Activated gamma-delta T cell (primary cell): ENCODE results near the gene PCYT2.

Source experiments
- DNase-seq: peaks from one replicate; lab custom pipeline; 2025; lab: John Stamatoyannopoulos, UW

PCYT2 gene

DNA sequence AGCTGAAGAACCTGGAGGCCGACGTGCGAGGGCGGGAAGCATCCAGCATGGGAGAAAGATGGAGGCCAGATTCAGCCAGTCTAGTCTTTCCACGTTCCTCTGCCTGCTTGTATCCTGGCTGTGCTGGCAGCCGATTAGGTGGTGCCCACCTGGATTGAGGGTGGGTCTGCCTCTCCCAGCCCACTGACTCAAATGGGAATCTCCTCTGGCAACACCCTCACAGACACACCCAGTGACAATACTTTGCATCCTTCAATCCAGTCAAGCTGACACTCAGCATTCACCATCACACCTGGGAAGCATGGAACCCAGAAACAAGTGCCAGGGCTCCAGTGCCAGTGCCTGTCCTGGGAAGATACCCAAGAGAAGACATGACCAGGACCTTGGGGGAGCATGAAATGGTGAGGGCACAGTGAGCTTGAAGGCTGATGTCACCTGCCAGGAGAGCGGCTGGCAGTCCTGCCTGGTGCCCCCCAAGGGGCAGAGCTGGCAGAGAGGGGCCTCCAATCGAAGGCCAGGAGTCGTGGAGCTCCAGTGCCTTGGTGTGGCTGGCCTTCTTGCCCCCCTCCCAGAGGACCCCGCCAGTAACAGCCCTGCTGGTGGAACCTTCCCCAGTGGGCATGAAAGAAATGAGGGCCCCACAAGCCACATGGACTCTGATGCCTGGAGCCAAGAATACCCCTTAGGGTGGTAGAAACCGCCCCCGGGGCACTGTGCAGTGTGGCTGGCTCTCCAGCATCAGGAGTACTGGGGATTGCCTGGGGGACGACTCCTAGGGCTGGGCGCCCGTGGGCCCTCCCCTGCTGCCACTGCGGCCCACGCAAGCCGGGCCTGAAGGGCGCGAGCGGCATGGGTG lies 9.8 kb downstream of the PCYT2 start:
- no peak for DNase-seq

DNA sequence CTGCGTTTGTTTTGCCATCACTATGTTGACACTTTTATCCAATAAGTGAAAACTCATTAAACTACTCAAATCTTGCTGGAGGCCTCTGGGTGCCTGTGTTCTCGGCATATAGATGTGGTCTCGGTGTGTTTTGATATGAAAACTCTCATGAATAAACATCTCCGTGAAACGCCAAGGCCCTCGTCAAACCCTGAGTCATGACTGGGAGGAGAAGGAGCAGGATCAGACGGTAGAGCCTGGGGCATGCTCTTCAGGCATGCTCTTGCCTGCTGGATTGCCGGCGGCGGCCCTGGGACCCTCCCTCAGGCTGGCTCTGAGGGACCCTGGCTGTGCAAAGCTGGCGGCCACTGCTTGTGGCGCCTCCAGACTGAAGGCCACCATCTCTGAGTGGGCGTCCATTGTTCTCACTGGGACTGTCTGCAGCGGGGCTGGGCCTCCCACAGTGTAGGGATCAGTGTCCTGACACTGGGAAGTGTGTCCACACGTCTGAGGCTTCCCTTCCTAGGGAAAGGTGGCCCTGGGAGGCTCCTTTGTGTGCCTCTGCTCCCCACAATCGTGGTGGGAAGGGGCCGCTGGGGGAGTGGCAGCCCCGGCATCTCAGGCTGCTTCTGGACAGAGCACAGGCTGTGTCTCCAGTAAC lies 10.9 kb downstream of the PCYT2 start:
- no peak for DNase-seq

DNA sequence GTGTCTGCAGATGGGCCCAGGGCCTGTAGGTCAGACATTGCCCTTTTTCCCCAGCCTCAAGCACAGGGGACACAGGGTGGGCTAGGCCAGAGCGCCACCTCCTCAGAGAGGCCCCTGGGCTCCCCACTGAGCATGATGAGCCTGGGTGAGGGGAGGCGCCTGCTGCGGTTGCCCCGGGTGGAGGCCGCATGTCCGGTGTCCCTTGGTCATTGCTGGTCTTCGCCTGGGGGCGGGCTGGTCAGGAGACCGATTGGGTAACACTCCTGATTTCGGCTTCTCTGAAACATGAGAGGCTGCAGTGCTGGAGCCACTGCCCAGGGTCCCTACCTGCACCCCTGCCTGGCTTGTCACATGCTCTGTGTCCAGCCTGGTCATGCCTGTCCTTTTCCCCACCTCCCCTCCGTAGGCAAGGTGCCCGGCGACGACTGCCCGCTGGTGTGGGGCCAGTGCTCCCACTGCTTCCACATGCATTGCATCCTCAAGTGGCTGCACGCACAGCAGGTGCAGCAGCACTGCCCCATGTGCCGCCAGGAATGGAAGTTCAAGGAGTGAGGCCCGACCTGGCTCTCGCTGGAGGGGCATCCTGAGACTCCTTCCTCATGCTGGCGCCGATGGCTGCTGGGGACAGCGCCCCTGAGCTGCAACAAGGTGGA lies 11.6 kb downstream of the PCYT2 start:
- no peak for DNase-seq

DNA sequence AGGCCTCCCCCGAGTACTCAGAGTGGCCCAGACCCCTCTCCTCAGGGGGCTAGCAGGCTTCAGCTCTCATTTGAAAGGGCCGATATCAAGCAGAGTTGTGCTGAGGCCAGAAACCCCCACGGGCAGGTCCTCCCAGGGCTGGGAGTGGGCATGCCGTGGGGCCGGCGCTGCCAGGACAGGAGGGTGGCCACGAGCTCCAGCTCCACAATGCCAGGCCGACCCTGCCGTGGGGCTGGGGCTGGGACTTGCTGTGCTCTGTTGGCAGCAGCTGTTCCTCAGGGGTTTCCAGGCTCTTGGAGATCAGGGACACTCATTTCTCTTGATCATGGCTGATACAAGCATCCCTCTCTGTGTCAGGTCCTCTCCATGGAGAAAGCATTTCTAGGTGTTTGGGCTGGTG lies 12.3 kb downstream of the PCYT2 start:
- no peak for DNase-seq

DNA sequence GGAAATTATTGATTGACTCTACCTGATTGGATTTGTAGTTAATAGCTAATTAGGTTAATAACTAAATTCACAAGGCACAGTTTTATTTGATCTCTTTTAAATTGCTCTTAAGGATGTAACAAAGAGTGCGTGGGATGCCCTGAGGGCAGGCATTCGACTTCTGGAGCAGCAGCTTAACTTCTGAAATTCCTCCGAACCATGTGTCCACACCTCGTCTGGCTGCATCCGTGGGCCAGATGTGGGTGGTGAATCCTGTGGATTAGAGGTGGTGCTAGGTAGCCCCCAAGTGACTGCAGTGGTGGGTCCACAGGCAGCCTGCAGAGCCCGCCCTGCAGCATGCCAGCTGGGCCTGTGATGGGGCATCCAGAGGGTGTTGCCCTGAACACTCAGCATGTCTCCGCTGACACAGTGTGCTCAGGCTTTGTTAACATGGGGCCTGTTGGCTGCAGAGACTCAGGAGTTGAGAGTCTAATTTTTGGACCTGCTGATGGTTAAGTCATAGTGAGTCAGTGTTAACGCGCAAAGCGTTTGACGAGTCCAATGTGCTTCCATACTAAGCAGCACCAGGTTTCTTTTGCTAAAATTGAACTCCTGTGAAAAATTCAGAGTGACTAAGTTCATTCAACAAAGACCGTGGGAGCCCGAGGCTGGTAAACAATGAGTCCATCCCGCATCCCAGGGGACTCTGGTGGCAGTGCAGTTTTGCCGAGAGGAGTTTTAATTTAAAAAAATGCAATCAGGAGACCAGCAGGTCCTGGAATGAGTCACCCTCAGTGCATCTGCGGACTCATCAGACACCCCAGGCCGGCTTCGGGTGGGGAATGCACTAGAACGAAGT lies 13.0 kb downstream of the PCYT2 start:
- DNase-seq, result no peak

DNA sequence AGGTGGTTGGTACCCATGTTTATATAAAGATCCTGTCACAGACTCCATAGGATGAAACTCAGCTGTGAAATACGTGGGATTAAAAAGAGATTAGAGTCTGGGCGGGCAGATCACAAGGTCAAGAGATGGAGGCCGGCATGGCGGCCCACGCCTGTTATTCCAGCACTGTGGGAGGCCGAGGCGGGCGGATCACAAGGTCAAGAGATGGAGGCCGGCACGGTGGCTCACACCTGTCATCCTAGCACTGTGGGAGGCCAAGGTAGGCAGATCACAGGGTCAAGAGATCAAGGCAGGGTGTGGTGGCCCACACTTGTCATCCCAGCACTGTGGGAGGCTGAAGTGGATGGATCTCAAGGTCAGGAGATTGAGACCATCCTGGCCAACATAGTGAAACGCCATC lies 15.8 kb downstream of the PCYT2 start:
- no peak for DNase-seq

DNA sequence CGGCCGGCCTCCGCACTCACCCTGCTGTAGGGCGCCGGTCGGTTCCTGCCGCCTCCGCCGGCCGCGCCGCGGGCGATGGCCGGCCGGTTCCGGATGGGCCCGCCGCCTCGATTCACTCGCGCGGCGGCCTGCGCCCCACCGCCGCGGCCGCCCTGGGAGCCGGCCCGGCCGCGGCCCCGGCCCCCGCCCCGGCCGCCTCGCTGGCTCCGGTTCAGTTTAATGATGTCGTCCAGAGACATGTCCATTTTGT lies 20.0 kb downstream of the PCYT2 start:
- DNase-seq, result no peak

DNA sequence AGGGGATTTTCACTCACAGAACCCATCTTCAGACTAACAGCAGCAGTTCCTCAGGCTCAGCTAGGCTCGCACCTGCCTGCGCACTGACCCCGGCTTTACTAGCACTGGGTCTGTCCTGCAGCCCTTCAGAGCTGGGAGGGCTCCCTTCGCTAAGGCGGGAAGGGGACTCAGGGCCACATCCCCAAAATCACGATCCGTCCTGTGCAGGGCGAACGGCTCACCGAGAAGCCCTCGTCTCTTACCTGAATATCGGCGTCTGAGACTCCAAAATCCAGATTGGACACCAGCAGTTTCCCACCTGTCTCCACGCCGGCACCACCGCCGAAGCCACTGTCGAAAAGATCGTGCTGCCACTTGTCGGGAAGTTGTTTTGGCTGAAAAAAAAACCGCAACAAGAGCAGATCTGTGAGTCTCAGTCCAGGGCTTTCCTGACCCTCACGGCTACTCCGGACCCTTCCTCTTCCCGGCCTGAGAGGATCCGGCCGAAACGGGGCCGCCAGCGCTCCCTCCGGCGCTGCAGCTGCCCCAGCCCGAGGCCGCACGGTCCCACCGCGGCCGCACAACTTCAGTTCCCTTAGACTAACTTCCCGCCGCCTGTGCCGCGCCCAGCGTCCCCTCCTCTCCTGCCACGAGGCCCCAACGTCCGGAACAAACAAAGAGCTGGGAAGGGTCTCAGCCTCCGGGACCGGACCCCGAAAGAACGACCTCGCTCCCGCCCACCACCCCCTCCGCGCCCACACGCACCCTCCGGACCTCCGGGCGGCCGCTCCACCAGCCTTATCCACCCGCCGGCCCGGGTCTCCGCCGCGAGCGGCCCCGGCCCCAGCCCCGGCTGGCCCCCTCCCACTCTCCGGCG lies 20.5 kb downstream of the PCYT2 start:
- DNase-seq, result no peak

DNA sequence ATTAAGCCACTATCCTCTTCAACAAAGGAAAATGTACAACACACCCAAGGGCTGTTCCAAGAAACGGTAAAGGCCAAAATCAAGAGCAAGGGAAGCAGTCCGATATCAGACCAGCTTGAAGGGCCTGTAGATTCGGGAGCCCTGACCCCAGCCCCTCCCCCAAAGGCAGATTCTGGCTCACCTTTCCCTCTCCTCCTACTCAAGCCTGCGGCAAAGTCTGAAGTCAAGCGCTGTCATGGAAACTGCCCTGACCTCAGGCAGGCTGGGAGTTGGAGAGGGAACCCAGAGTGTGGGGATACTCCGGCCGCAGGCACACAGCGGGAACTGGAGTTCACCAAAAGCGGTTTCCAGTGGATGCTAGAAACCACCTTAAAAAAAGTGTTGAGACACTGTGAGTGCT lies 21.6 kb downstream of the PCYT2 start:
- DNase-seq, result no peak

DNA sequence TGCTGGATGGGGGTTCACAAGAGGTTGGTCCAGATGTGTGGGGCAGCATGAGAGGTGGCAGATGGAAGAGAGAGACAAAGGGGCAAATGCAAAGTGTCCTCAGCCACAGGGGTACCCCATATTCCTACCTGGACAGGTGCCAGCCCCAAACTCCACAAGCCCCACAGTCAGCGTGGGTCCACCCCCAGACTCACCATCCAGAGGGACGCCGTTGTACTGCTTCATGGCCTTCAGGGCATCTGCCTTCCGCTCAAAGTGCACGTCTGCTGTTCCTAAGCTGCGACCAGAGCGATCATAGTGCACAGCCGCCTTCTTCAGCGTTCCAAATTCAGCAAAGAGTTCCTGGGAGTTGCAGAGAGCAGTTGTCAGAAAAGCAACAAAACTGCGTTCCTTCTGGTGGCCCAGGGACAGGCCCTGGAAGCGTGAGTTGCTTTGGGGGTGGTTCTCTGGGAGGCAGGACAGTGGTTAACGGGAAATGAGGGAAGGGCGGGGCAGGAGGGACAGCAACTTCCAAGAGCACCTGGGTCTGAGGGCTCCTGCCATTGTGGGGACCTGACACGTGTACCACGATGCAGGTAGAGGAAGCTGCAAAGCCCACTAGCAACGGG lies 22.1 kb downstream of the PCYT2 start:
- no peak for DNase-seq

DNA sequence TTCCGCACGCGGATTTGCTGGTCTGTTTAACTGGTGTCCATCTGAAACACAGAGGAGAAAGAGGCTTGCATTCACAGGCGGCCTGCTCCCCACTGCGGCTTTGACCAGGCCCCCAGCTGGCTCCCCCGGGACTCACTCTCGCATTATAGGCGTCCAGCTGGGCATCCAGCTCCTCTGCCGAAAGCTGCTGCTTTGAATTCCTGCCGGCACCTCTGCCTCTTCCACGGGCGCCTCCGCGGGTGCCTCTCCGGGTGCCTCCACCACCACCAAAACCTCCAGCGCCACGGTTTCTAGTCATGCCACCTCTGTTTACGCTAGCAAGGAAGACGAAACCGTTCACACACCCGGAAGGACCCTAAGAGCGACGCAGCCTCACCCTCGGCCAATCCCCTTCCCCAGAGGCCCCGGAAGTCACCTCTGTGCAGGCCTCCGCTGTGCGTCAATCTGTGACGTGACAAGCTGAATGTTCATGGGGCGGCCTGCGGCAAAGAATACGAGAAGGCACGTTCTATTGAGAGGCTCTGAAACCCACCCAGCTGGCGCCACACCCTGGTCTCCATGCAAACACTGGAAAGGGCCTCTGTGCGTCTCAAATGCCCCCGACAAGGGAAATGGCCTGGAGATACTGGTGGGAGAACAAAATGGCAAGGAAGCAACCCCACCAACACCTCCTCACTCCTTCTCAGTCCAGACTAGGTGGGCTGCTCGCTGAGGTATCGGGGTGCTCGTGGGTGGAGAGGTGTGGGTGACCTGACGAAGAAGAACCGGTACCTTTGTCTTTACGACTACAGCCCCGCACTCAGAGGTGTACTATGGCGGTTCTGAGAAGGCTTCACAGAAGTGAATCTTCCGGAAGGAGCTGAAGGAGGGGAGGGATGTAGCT lies 22.9 kb downstream of the PCYT2 start:
- no peak for DNase-seq

DNA sequence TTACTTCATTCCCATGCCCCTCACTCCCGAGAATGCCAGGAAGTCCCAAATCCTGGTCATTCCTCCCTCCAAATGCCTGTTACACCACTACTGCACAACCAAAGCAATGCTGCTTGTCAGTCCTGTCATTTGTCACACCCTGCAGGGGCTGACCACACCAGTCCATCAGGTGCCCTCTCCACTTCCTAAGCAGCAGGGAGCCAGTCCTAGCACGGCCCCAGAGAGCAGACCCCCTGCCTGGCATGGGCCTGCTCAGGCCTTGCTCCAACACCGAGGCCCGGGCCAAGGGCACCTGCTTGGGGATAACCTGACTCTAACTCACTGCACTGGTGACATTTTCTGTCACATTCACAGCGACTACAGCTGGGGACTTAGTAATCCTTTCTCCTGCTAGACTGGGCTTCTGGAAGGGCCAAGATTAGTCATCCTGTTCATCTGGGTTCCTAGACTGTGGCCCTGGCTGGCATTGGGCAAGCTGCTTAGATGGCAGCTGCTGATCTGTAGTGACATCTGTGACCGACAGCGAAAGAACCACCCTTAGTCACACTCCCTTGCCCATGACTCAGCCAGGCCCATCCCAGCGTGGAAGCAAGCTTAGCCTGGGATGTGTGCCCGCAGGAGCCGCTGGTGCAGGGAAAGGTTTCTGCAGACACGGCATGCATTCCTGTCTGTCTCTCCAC lies 25.2 kb downstream of the PCYT2 start:
- DNase-seq, result no peak

DNA sequence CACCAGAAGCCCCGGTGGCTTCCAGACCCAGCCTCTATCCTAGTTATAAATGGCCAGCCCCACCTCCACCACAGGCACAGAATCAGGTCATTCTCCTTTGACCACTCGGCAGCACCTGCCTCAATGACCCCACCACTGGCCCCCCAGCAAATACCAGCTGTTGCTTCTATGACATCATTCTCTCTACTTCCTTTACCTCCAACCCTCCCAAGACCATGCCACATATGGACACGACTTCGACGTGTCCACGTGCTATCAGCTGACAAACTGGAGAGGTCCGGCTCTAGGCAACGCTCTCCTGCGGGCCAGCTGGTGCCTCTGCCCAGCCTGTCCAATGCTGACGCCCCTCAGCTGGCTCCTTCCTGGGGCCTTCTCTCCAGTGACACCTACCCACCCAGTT lies 25.7 kb downstream of the PCYT2 start:
- DNase-seq, result no peak

DNA sequence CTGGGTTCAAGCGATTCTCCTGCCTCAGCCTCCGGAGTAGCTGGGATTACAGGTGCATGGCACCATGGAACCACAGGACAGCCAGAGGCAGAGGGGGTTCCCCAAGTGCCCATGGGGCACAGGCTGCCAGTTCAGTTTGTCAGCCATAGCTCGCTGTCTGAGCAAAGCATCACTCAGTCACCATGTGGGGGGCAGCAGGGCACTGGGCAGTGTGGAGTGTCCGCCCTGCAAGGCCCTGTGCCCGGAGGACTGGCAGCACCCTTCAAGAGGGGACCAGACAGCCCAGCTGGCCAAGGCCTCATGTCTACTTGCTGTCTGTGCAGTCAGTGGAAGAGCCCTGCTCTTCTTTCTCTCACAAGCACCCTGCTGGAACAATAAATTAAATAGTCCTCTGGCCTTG lies 26.2 kb downstream of the PCYT2 start:
- DNase-seq, result no peak

DNA sequence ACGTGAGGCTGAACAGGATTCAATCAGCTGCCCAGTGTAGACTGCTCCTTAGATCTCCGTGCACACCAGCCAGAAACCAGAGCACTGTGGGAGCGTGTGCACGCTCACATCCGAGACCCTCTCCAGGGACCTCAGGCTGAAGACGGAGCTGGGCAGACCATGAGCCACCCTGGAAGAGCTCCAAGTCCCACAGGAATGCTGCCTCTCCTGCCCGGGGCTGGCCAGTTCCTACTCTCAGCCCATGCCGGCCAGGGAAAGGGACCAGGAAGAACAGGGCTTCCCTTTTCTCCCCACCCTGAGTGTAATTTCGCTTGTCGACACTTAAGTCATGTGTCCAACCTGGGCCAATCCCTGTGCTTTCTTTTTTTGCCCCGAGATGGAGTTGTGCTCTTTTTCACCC lies 26.7 kb downstream of the PCYT2 start:
- no peak for DNase-seq

DNA sequence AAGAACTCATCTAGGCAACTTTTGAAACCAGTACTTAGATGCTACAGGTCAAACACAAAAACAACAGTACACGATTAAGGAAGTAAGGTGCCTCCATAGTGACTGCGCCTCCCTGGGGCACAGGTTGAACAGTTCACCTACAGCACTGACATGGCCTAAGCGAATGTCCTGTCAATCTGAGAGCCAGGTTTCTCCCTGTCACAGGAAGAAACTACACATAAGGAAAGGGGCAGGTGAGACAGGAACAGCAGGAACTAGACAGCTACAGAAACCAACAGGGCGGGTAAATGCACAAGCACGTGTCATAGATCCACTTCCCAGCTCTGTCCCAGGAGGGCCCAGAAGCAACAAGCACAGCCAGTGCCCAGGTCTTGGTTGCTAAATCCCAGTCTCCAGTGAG lies 32.1 kb downstream of the PCYT2 start:
- DNase-seq, result no peak

DNA sequence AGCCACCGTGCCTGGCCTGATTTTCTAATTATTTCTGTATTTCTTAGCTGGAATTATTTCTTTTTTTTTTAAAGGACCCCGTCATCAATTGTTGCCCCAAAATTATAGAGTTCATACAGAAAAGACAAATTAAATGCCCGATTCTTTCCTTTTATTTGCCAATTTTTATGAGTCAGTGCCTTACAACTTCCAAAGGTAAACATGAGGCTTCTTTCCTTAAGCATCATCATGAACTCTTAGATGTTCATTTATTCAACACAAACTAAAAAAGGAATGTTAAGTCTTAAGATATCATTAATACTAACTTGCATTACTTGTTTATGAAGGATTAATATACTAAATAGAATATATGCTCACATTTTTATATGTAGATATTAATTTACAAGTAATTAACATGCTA lies 32.9 kb downstream of the PCYT2 start:
- DNase-seq, result no peak

DNA sequence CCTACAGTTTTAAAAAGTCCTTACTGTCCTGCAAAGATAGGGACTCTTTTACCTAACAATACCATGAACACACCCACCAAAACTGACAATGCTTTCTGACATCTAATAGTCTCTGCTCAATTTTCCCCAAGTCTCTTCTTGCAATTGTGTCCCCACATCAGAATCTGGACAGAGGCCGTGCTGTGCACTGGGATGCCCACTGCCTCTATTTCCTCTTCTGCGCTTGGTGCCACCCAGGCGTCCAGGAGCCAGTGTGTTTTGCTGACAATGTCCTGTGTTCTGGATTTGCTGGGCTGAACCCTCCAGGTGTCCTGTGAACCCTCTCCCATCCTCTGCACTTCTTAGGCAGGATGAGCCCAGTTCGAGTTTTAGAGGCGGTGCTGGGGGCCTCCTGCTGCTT lies 33.6 kb downstream of the PCYT2 start:
- no peak for DNase-seq

DNA sequence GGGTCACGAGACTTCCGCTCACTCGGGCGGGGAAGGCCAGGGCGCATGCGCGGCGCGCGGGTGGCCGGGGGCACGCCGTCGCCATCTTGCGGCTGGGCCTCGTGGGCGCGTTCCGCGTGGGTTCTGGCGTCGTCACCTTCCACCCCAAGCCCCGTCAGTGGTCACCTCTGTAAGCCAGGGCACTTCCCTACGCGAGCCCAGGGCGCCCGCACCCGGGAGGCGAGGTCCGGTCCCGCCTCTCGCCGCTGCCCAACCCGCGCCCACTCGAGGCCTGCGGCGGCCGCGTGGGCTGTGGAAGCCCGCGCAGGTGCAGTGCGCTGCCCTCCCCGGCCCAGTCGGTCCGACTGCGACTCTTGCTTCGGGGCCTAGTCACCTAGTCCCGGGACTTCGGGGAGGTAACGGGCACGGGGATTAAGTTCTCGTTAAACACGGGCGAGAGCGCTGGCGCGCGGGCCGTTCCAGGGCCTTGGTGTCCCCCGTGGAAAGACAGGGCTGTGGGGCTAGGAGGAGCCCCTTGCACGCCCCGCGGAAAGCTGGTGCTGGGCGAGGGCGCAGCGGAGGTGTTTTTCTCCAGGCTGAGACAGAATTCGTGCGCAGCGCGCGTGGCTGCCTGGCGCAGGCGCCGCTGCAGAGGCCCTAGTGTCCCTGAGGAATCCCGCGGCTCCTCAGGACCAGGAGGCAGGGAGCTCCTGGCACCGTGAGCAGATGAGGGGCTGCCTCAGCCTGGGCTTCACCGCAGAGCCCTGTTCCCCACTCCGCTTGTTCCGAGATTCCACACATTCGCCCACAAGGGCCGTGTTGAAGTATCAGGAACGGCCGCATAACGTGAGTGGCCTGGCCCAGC lies 39.6 kb downstream of the PCYT2 start:
- DNase-seq, result peak; percentile 94
